Pancreas (tissue), 10 donors: Measurements from ENCODE around the gene GEN1. TPM values are rescaled to one million over a fixed set of nuclear protein-coding genes. Genes with fewer than 3 reads are reported as not detected.

Source experiments
- ATAC-seq, 4 donors: fragments of 200-7000 bp; cut with Tn5 transposase; one replicate each; pipeline versions ENCODE4 v1.8.0 to v1.9.1; 2020; ENCODE audit warnings: mild to moderate bottlenecking in 4 of 4, moderate library complexity in 4 of 4
- DNase-seq, 6 donors: peaks; one replicate each; pipeline ENCODE4 v3.0.0-alpha.2; 2020
- FAIRE-seq: peaks from 2 replicates; lab custom pipeline; 2012; peaks lifted over from hg19 to GRCh38; lab: Jason Lieb, UNC
- H3K27ac ChIP-seq, 4 donors: fragments of 200-600 bp; sonication (generic); 1 replicate in 3 of 4; 2 replicates in 1 of 4; pipeline versions ENCODE4 v1.5.0 to v1.8.0; 2020
- H3K27me3 ChIP-seq, 4 donors: fragments of 200-600 bp; one replicate each; pipeline ENCODE4 v1.8.0; 2021
- H3K36me3 ChIP-seq, 3 donors: fragments of 200-600 bp; sonication (generic) in 1 of 3; one replicate each; pipeline versions ENCODE4 v1.5.0 to v1.8.0; 2020 to 2021
- H3K4me1 ChIP-seq, 3 donors: fragments of 200-600 bp; one replicate each; pipeline ENCODE4 v1.8.0; 2021
- H3K4me3 ChIP-seq, 4 donors: fragments of 200-600 bp; sonication (generic) in 2 of 4; one replicate each; pipeline versions ENCODE4 v1.5.0 to v1.8.0; 2020 to 2021
- H3K9me3 ChIP-seq, 4 donors: fragments of 200-600 bp; one replicate each; pipeline ENCODE4 v1.8.0; 2021
- CTCF ChIP-seq, 4 donors: fragments of 200-600 bp; sonication (generic) in 3 of 4; IDR thresholded peaks; one replicate each; pipeline versions ENCODE4 v1.5.0 to v1.8.0; 2021; ENCODE audit warnings: antibody characterized with exemption in 4 of 4
- WGBS, 2 donors: extraction: QIAGEN DNeasy Blood & Tissue Kit; methylation state at CpG; one replicate each; pipeline ENCODE4 v1.1.7; 2013; 5-methylcytosine and 5-hydroxymethylcytosine counted together
- intact Hi-C, 3 donors: fragments of 100-400 bp; cut with DNase I; formaldehyde crosslinking; loops; one replicate each; pipeline versions ENCODE4 v1.11.1 to v1.14.2; 2022
- polyA plus RNA-seq, 2 donors: library from polyadenylated mRNA; stranded (reverse); fragments of 200-250 nt; gene quantifications; one replicate each; pipeline ENCODE4 v1.2.3, GENCODE V29; 2013
- total RNA-seq, 6 donors: library from RNA; stranded (reverse); fragmentation: NEBNext Ultra II Directional in 4 of 6; extraction: Animal tissue kit (Norgen Biotek cat#: 25700) in 4 of 6; gene quantifications; one replicate each; pipeline versions ENCODE4 v1.2.1 to v1.2.4, GENCODE V29; 2021 to 2023
- donor health status: healthy with polysubstance abuse.
- donor health status: DM: no; HTN: no; CAD: no; lungs with moderate emphysema.
- donor health status: DM: no; HTN: no; CAD: no.
- donor health status: control.
- donor health status: control.
- donor health status: Bipolar disorder and iron deficiency.
- donor health status: DM: yes; HTN: yes; CAD: no.
- donor health status: DM: no; HTN: no; CAD: no.
- donor health status: DM: no; HTN: no; CAD: no.
- donor health status: DM: yes; HTN: yes; CAD: no.

GEN1 gene
- total and polyA plus RNA-seq, 8 donors: 1.4 to 5.0 (median 2.4) TPM

DNA sequence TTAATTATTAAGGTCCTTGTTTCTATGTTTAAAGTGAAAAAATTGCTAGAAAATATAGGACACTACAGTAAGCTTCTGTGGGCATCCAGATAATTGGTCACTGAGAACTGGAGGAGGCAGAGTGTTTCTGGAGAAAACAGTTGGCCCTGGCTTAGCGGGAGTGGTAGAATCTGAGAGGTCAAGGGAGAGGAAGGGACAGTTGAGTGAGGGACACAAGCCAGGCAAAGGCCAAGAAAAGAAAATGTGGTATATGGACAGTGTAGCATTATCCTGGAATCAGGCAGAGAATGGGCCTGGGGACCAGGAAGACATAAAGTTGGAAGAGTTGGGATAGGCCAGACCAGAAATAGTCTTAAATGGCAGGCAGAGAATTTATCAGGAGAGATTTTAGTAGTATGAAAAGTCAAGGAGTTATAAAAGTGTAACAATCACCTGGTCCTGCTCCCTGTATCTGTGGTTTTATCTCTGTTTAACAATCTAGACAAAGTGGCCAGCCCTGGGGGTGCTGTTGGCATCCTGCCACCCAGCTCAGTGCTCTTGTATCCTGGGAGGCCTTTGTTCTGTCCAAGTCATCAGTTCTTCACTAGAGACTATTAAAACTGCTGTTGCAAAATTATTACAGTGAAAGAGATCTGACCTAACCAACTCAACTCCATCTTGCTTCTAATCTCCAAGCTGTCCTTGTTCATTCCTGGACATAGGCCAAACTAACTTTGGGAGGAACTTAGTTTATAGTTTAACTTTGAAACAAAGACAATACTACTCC, 46.9 kb downstream of the GEN1 start:
- intact Hi-C loops: no loop called here
- Histone ChIP-seq H3K9me3 (no peaks in the 10 kb centered on the region), H3K4me3 (no peak overlapping the region), H3K27ac (no peak overlapping the region), H3K36me3 (no peaks in the 10 kb centered on the region), H3K27me3 (no peaks in the 10 kb centered on the region), H3K4me1 (no peaks in the 10 kb centered on the region)
- DNase-seq (no peak), ATAC-seq (peak in 2 of 4 donors; percentile 16 to 41), FAIRE-seq (no peak)
- WGBS, 2 donors: 91 to 95% methylated on average over 1 of the region's 1 CpG
- no peak for TF ChIP-seq CTCF (IDR thresholded peaks at IDR 0.05)

DNA sequence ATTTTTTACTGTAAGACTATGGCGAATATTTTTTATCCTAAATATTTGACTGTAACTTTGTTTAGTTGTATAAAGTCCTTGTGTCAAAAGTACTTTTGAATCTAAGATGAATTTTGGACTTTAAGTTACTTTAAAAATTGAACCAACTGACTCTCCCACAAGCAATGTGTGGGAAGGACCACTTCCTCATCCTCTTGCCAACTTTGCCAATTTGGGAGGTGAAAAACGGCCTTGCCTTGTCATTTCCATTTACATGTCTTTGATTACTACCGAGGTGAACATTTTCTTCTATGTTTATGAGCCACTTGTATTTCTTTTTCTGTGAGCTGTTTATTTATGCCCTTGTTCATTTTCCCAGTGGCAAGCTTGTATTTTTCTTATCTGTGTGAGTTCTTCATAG, 49.6 kb downstream of the GEN1 start:
- H3K27ac ChIP-seq: no peak overlapping the region
- no peak for TF ChIP-seq CTCF (IDR thresholded peaks at IDR 0.05)
- ATAC-seq: no peak
- H3K9me3 ChIP-seq: no peaks in the 10 kb centered on the region
- no peaks in the 10 kb centered on the region for H3K27me3 ChIP-seq
- H3K36me3 ChIP-seq: no peaks in the 10 kb centered on the region
- DNase-seq: no peak
- intact Hi-C loops: no loop called here
- whole genome bisulfite sequencing, 2 donors: 26 to 33% methylated on average over 3 of the region's 3 CpGs
- no peaks in the 10 kb centered on the region for H3K4me1 ChIP-seq
- no peak overlapping the region for H3K4me3 ChIP-seq
- no peak for FAIRE-seq

DNA sequence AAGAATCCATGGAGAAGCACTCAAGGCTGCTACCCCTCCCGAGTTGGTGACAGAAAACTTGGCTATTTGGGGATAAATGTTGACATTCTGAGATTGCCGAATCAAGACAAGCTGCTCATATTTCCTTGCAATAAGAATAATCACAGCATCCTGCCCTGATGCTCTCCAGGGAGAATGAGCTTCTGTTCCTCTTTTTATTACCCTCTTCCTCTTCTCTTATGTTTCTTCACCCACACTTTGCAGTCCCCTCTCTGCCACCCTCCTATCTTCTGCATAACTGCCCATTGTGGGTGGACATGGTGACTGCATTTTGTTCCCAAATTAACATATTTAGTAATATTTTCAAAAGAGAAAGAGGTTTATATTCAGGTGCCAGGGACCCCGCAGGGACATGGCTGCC, 50.4 kb downstream of the GEN1 start:
- TF ChIP-seq CTCF (IDR thresholded peaks at IDR 0.05): no peak
- Histone ChIP-seq H3K36me3 (no peaks in the 10 kb centered on the region), H3K9me3 (no peaks in the 10 kb centered on the region), H3K27me3 (no peaks in the 10 kb centered on the region), H3K27ac (no peak overlapping the region), H3K4me1 (no peaks in the 10 kb centered on the region), H3K4me3 (no peak overlapping the region)
- ATAC-seq: peak in 2 of 4 donors; percentile 41 to 52
- no peak for DNase-seq
- WGBS, 2 donors: 52 to 69% methylated on average over 3 of the region's 3 CpGs
- intact Hi-C loops: no loop called here
- no peak for FAIRE-seq

DNA sequence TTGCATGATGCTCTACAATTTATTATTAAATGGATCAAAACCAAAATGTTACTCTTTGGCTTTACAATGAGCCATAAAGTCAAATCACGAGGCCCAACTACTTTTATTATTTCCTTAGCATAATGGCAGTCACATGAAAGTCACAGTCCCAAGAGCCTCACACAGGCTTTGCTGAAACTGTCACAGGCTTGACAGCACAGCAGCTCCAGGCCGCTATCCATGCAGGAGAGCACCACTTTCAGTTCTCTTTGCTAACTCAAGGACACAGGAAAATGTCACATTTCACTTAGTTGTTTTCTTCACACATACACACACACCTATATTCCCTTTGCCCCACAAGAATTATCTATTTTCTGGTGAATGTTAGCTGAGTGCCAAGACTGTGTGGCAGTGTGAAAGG, 51.2 kb downstream of the GEN1 start:
- peak in 1 of 4 donors; percentile 67 for ATAC-seq
- no peaks in the 10 kb centered on the region for H3K27me3 ChIP-seq
- WGBS, 2 donors: 60 to 73% methylated on average over 2 of the region's 2 CpGs
- H3K9me3 ChIP-seq: no peaks in the 10 kb centered on the region
- no peak overlapping the region for H3K4me3 ChIP-seq
- no peaks in the 10 kb centered on the region for H3K36me3 ChIP-seq
- H3K4me1 ChIP-seq: no peaks in the 10 kb centered on the region
- intact Hi-C loops: no loop called here
- DNase-seq: no peak
- no peak for FAIRE-seq
- H3K27ac ChIP-seq: no peak overlapping the region
- no peak for TF ChIP-seq CTCF (IDR thresholded peaks at IDR 0.05)

GRCh38 chr2:17805717-17806363, 51.9 kb downstream of the GEN1 start:
- ATAC-seq (no peak), FAIRE-seq (no peak)
- 83 to 85% methylated on average over 8 of the region's 8 CpGs for WGBS, 2 donors

More at GRCh38 chr2:17805717-17806363, 51.9 kb downstream of the GEN1 start:
- Histone ChIP-seq H3K4me3 (no peak overlapping the region), H3K27me3 (no peaks in the 10 kb centered on the region), H3K36me3 (no peaks in the 10 kb centered on the region), H3K4me1 (no peaks in the 10 kb centered on the region), H3K27ac (no peak overlapping the region), H3K9me3 (no peaks in the 10 kb centered on the region)
- no peak for TF ChIP-seq CTCF (IDR thresholded peaks at IDR 0.05)
- no peak for DNase-seq
- intact Hi-C loops: no loop called here
